HCT116 (cell line): ENCODE data around the gene ASB1. TPM values are rescaled to one million over a fixed set of nuclear protein-coding genes. Genes with fewer than 3 reads are reported as not detected.

Experiments
- ATAC-seq: fragments of 200-7000 bp; cut with Tn5 transposase; 2 replicates; pipeline ENCODE4 v1.9.1; 2020; ENCODE audit warnings: mild to moderate bottlenecking, moderate library complexity
- BruUV-seq: library from RNA; stranded (reverse); fragments of 400-500 nt; replicated peaks from 2 replicates; lab custom pipeline; 2021; lab: Mats Ljungman, UMichigan
- CTCF ChIA-PET: fragments of 300-600 bp; sonication (Branson Sonifier 250); formaldehyde crosslinking; loops from one replicate; lab custom pipeline; 2021; ENCODE audit warnings: antibody characterized with exemption; lab: Charles Lee
- POLR2A ChIA-PET: fragments of 300-600, 350-600 bp; sonication (Branson Sonifier 250); formaldehyde crosslinking; loops from one replicate; lab custom pipeline; 2021; ENCODE audit warnings: antibody characterized with exemption; lab: Charles Lee
- RAD21 ChIA-PET, 2 experiments: fragments of 300-600 bp; sonication (Branson Sonifier 250); formaldehyde crosslinking; loops; one replicate each; lab custom pipeline; 2023; ENCODE audit warnings: low total read pairs in 2 of 2; ENCODE audit not compliant: uncharacterized antibody in 2 of 2, unreplicated experiment in 2 of 2, low non-redundant PET in 1 of 2; lab: Charles Lee
- DNase-seq: peaks from one replicate; pipeline ENCODE4 v3.0.0-alpha.2; 2010; ENCODE audit warnings: low read depth, low spot score
- H2AFZ ChIP-seq: fragments of 200-600 bp; shearing (Covaris generic), sonication (generic); 2 replicates; pipeline ENCODE4 v1.6.1; 2017; ENCODE audit warnings: low read depth, mixed run types, mixed read lengths, antibody characterized with exemption, low read length; ENCODE audit not compliant: poor library complexity, severe bottlenecking
- H3K27ac ChIP-seq: 2 replicates; pipeline ENCODE4 v1.5.1; 2012; ENCODE audit warnings: low read depth, low read length
- H3K27me3 ChIP-seq: fragments of 200-600 bp; sonication (generic); 2 replicates; pipeline ENCODE4 v1.6.1; 2016; ENCODE audit warnings: mixed run types, low read length, mixed read lengths; ENCODE audit not compliant: insufficient read depth
- H3K36me3 ChIP-seq, 2 experiments: fragments of 200-500 bp in 1 of 2; fragments of 200-600 bp in 1 of 2; sonication (Bioruptor generic) in 1 of 2; sonication (generic) in 1 of 2; 2 replicates each; pipeline versions ENCODE4 v1.5.1 to v1.6.1; 2014 to 2016; ENCODE audit warnings: low read length in 2 of 2, inconsistent platforms in 1 of 2, mixed read lengths in 1 of 2, mixed run types in 1 of 2; ENCODE audit not compliant: insufficient read depth in 2 of 2, control insufficient read depth in 1 of 2
- H3K4me1 ChIP-seq, 2 experiments: fragments of 200-600 bp in 1 of 2; sonication (generic) in 1 of 2; 2 replicates each; pipeline versions ENCODE4 v1.5.1 to v1.6.1; 2012 to 2017; ENCODE audit warnings: low read length in 2 of 2, inconsistent platforms in 1 of 2, mild to moderate bottlenecking in 1 of 2, mixed read lengths in 1 of 2, mixed run types in 1 of 2, moderate library complexity in 1 of 2; ENCODE audit not compliant: insufficient read depth in 2 of 2, control insufficient read depth in 1 of 2
- H3K4me2 ChIP-seq: fragments of 200-600 bp; sonication (generic); 2 replicates; pipeline ENCODE4 v1.6.1; 2017; ENCODE audit warnings: mixed run types, low read length, mixed read lengths
- H3K4me3 ChIP-seq, 2 experiments: fragments of 200-600 bp in 1 of 2; sonication (generic) in 1 of 2; replicated peaks in 1 of 2; 2 replicates each; pipeline ENCODE4 v1.5.1; 2011 to 2016; ENCODE audit warnings: low read length in 2 of 2, control low read depth in 1 of 2, low read depth in 1 of 2, mild to moderate bottlenecking in 1 of 2, mixed read lengths in 1 of 2, mixed run types in 1 of 2
- H3K79me2 ChIP-seq: fragments of 200-600 bp; sonication (generic); 2 replicates; pipeline ENCODE4 v1.6.1; 2017; ENCODE audit warnings: mild to moderate bottlenecking, mixed run types, low read length, moderate library complexity, mixed read lengths; ENCODE audit not compliant: insufficient read depth
- H3K9ac ChIP-seq: fragments of 200-600 bp; sonication (generic); 2 replicates; pipeline ENCODE4 v1.6.1; 2016; ENCODE audit warnings: low read length, mixed read lengths
- H3K9me2 ChIP-seq: fragments of 200-600 bp; sonication (generic), shearing (Covaris generic); 2 replicates; pipeline ENCODE4 v1.6.1; 2017; ENCODE audit warnings: mixed run types, mild to moderate bottlenecking, moderate library complexity; ENCODE audit not compliant: insufficient read depth
- H3K9me3 ChIP-seq, 2 experiments: fragments of 200-500 bp in 1 of 2; fragments of 200-600 bp in 1 of 2; sonication (Bioruptor generic) in 1 of 2; sonication (generic) in 1 of 2; 2 replicates each; pipeline ENCODE4 v1.6.1; 2014 to 2017; ENCODE audit warnings: low read length in 2 of 2, mixed read lengths in 2 of 2, inconsistent platforms in 1 of 2, low read depth in 1 of 2, mild to moderate bottlenecking in 1 of 2, mixed run types in 1 of 2, moderate library complexity in 1 of 2; ENCODE audit not compliant: control insufficient read depth in 1 of 2, insufficient read depth in 1 of 2
- H4K20me1 ChIP-seq: fragments of 200-600 bp; sonication (generic), shearing (Covaris generic); 2 replicates; pipeline ENCODE4 v1.6.1; 2017; ENCODE audit warnings: mixed run types, mild to moderate bottlenecking, moderate library complexity; ENCODE audit not compliant: insufficient read depth
- CBX3 ChIP-seq: IDR thresholded peaks from 2 replicates; pipeline ENCODE4 v1.6.1; 2012; ENCODE audit warnings: low read depth
- CEBPB ChIP-seq: IDR thresholded peaks from 2 replicates; pipeline ENCODE4 v1.6.1; 2012; ENCODE audit warnings: low read depth
- EZH2 ChIP-seq: fragments of 200-600 bp; sonication (generic); IDR thresholded peaks from 2 replicates; pipeline ENCODE4 v1.6.1; 2017; ENCODE audit warnings: antibody characterized with exemption, mixed run types
- EZH2phosphoT487 ChIP-seq: fragments of 200-600 bp; IDR thresholded peaks from 2 replicates; pipeline ENCODE4 v1.6.1; 2018; ENCODE audit warnings: antibody characterized with exemption, borderline replicate concordance
- POLR2AphosphoS5 ChIP-seq: IDR thresholded peaks from 2 replicates; pipeline ENCODE4 v1.6.1; 2011; ENCODE audit warnings: mild to moderate bottlenecking, low read depth, low read length, moderate library complexity
- RAD21 ChIP-seq: IDR thresholded peaks from 2 replicates; pipeline ENCODE4 v1.6.1; 2012; ENCODE audit warnings: low read depth, mild to moderate bottlenecking
- SIN3A ChIP-seq: IDR thresholded peaks from 2 replicates; pipeline ENCODE4 v1.6.1; 2012; ENCODE audit warnings: low read depth
- SP1 ChIP-seq: IDR thresholded peaks from 2 replicates; pipeline ENCODE4 v1.6.1; 2012; ENCODE audit warnings: low read depth
- YY1 ChIP-seq: IDR thresholded peaks from 2 replicates; pipeline ENCODE4 v1.6.1; 2011; ENCODE audit warnings: low read length, low read depth, moderate library complexity, mild to moderate bottlenecking; ENCODE audit not compliant: insufficient replicate concordance; ENCODE audit errors: extremely low read depth
- ZFX ChIP-seq: fragments of 450-650 bp; IDR thresholded peaks from 2 replicates; pipeline ENCODE4 v1.6.1; 2017
- ZNF274 ChIP-seq: fragments of 200-500 bp; sonication (Bioruptor generic); IDR thresholded peaks from 2 replicates; pipeline ENCODE4 v1.6.1; 2014; ENCODE audit warnings: mild to moderate bottlenecking, low read depth, low read length, inconsistent platforms
- intact Hi-C: fragments of 100-400 bp; cut with micrococcal nuclease; formaldehyde crosslinking; loops from 2 replicates; pipeline ENCODE4 v1.10.0; 2022
- total RNA-seq: library from RNA; stranded (reverse); gene quantifications from one replicate; pipeline ENCODE4 v1.2.1, GENCODE V29; 2021; ENCODE audit not compliant: unreplicated experiment
- TF ChIP-seq, protein P1 (sequence below), 3 experiments: fragments of 200-600 bp in 1 of 3; sonication (generic) in 1 of 3; IDR thresholded peaks in 2 of 3; conservative IDR thresholded peaks in 1 of 3; 2 replicates each; pipeline ENCODE4 v1.5.1; 2012 to 2017; ENCODE audit warnings: low read depth in 2 of 3, low read length in 2 of 3, antibody characterized with exemption in 1 of 3, borderline replicate concordance in 1 of 3, control low read depth in 1 of 3, mild to moderate bottlenecking in 1 of 3, mixed read lengths in 1 of 3, mixed run types in 1 of 3, moderate library complexity in 1 of 3; ENCODE audit not compliant: insufficient read depth in 1 of 3
- TF ChIP-seq, protein P2 (sequence below): IDR thresholded peaks from 2 replicates; pipeline ENCODE4 v1.6.1; 2012; ENCODE audit warnings: low read depth
- TF ChIP-seq, protein P3 (sequence below): IDR thresholded peaks from 2 replicates; pipeline ENCODE4 v1.6.1; 2012

The ASB1 gene
- total RNA-seq, 1 experiment from 2014 or later, result 43.1 TPM

DNA sequence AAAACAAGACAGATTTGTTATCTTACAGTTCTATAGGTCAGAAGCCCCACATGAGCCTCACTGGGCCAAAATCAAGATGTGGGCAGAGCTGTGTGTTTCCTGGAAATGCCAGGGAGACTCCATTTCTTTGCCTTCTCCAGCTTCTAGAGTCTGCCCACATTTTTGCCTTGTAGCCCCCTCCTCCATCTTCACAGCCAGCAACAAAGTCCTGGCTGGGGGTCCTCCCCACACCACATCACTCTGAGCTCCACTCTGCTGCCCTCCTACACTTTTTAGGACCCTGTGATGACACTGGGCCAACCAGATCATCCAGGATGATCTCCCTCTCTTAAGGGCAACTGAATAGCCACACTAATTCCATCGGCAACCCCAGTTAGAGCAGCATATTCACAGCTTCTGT, 34.3 kb downstream of the ASB1 start:
- CTCF ChIA-PET, result interaction anchor here (1.5 to 2.1 kb wide), 2 partner anchors 90 to 94 kb away, joined by 3 to 10 read pairs; no protein-coding TSS in a partner anchor
- TF ChIP-seq, protein P1, sequence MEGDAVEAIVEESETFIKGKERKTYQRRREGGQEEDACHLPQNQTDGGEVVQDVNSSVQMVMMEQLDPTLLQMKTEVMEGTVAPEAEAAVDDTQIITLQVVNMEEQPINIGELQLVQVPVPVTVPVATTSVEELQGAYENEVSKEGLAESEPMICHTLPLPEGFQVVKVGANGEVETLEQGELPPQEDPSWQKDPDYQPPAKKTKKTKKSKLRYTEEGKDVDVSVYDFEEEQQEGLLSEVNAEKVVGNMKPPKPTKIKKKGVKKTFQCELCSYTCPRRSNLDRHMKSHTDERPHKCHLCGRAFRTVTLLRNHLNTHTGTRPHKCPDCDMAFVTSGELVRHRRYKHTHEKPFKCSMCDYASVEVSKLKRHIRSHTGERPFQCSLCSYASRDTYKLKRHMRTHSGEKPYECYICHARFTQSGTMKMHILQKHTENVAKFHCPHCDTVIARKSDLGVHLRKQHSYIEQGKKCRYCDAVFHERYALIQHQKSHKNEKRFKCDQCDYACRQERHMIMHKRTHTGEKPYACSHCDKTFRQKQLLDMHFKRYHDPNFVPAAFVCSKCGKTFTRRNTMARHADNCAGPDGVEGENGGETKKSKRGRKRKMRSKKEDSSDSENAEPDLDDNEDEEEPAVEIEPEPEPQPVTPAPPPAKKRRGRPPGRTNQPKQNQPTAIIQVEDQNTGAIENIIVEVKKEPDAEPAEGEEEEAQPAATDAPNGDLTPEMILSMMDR (IDR thresholded peaks at IDR 0.05 in 2 of 3, conservative IDR thresholded peaks at IDR 0.05 in 1 of 3; ENCODE audit: borderline replicate concordance in 1 of 3, insufficient read depth in 1 of 3, low read depth in 2 of 3, low read length in 2 of 3), result no peak
- TF ChIP-seq CEBPB (no peak), YY1 (no peak), CBX3 (no peak), ZFX (no peak), SP1 (no peak), SIN3A (no peak), ZNF274 (no peak), EZH2 (no peak), POLR2AphosphoS5 (no peak), EZH2phosphoT487 (no peak), RAD21 (no peak)
- TF ChIP-seq, protein P2, sequence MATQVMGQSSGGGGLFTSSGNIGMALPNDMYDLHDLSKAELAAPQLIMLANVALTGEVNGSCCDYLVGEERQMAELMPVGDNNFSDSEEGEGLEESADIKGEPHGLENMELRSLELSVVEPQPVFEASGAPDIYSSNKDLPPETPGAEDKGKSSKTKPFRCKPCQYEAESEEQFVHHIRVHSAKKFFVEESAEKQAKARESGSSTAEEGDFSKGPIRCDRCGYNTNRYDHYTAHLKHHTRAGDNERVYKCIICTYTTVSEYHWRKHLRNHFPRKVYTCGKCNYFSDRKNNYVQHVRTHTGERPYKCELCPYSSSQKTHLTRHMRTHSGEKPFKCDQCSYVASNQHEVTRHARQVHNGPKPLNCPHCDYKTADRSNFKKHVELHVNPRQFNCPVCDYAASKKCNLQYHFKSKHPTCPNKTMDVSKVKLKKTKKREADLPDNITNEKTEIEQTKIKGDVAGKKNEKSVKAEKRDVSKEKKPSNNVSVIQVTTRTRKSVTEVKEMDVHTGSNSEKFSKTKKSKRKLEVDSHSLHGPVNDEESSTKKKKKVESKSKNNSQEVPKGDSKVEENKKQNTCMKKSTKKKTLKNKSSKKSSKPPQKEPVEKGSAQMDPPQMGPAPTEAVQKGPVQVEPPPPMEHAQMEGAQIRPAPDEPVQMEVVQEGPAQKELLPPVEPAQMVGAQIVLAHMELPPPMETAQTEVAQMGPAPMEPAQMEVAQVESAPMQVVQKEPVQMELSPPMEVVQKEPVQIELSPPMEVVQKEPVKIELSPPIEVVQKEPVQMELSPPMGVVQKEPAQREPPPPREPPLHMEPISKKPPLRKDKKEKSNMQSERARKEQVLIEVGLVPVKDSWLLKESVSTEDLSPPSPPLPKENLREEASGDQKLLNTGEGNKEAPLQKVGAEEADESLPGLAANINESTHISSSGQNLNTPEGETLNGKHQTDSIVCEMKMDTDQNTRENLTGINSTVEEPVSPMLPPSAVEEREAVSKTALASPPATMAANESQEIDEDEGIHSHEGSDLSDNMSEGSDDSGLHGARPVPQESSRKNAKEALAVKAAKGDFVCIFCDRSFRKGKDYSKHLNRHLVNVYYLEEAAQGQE, result no peak
- TF ChIP-seq, protein P3, sequence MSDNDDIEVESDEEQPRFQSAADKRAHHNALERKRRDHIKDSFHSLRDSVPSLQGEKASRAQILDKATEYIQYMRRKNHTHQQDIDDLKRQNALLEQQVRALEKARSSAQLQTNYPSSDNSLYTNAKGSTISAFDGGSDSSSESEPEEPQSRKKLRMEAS, result no peak
- RAD21 ChIA-PET, result interaction anchor here in 1 of 2 experiments (0.6 kb wide), 1 partner anchor 99 kb away, joined by 6 read pairs; no protein-coding TSS in a partner anchor
- no TSS peak for BruUV-seq
- no peaks in the 10 kb centered on the region for H3K9me3 ChIP-seq
- no peaks in the 10 kb centered on the region for H3K79me2 ChIP-seq
- H3K4me1 ChIP-seq, result no peaks in the 10 kb centered on the region
- no peak overlapping the region for H3K4me3 ChIP-seq
- no peak for ATAC-seq
- H3K27ac ChIP-seq, result no peak overlapping the region
- H2AFZ ChIP-seq, result no peak overlapping the region
- no peaks in the 10 kb centered on the region for H3K9me2 ChIP-seq
- DNase-seq, result no peak
- POLR2A ChIA-PET, result no interaction called here
- intact Hi-C loops, result no loop called here
- no peak overlapping the region for H3K4me2 ChIP-seq
- no peaks in the 10 kb centered on the region for H3K36me3 ChIP-seq
- H4K20me1 ChIP-seq, result no peaks in the 10 kb centered on the region
- H3K9ac ChIP-seq, result no peak overlapping the region
- H3K27me3 ChIP-seq, result no peaks in the 10 kb centered on the region
